Stimulated activated CD4-positive, alpha-beta T cell treated with anti-CD3 and anti-CD28 coated beads, Interleukin-12 subunit alpha, Interleukin-12 subunit beta, amount 100 ng/mL, for 4 hours (primary cell): ENCODE measurements around the gene ALX4.

Experiments
- DNase-seq: peaks from one replicate; pipeline ENCODE4 v3.0.0-alpha.2; 2020

The ALX4 gene

DNA sequence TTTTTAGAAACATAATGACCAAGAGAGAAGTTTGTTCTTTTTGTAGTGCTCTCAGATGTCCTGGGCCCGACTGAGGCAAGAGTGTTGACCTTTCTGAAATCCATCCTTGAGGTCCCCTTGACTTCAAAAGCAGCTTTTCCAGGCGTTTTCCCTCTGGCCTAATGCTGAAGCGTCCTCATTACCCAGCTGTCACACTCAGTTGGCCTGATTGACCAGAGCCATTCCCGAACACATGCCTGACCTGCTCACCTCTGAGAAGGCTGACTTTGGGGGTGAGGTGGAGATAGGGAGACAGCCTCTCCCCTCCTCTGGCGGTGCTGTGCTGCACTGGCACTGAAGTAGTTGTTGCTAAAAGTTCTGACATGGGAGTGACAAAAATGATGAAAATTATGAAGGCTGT, 66.9 kb downstream of the ALX4 start:
- no peak for DNase-seq

- DNase-seq: no peak
Measured at GRCh38 chr11:44241851-44242250, 68.1 kb downstream of the ALX4 start.

DNA sequence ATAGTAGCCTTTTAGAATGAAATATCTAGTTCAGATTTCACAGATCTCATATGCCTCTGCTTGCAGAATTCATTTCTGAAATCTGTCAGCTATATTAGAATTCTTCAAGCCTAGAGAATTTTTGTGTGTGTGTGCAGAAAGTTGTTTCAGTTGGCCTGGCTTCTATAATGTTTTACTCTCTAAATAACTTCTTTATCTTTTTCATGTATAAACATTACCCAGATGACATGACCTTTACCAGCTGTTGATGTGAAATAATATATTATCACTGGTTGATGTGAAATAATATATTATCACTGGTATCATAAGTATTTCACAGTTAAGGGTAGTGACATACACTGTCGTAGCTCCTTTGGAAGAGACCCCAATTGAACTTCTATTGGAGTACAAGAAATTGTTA, 72.8 kb downstream of the ALX4 start:
- DNase-seq: no peak

- DNase-seq: no peak
Measured at GRCh38 chr11:44236296-44236695, 73.6 kb downstream of the ALX4 start.

GRCh38 chr11:44235765-44236201, 74.2 kb downstream of the ALX4 start:
- no peak for DNase-seq

GRCh38 chr11:44229624-44230023, 80.3 kb downstream of the ALX4 start:
- no peak for DNase-seq

DNA sequence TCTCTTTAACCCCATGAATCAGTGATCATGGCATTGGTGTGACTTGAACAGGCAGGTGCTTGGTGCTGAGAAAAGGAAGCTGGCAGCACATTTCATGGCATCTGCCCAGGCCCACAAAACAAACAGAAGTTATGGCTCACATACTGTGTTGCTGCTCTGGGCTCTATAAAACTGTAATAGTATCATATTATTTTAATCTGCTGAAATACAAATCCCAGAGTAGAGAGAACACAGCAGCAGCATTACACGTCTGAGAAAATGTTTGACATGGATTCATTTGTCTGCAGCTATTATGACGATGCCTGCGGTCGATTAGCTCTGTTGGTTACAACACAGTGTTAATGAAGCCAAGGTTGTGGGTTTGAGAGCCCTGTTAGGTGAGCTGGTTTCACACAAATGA, 80.8 kb downstream of the ALX4 start:
- no peak for DNase-seq

GRCh38 chr11:44228379-44228778, 81.6 kb downstream of the ALX4 start:
- no peak for DNase-seq

- DNase-seq: no peak
Measured at GRCh38 chr11:44226945-44227344, 83.0 kb downstream of the ALX4 start.

GRCh38 chr11:44226490-44226889, 83.4 kb downstream of the ALX4 start:
- DNase-seq: no peak

DNA sequence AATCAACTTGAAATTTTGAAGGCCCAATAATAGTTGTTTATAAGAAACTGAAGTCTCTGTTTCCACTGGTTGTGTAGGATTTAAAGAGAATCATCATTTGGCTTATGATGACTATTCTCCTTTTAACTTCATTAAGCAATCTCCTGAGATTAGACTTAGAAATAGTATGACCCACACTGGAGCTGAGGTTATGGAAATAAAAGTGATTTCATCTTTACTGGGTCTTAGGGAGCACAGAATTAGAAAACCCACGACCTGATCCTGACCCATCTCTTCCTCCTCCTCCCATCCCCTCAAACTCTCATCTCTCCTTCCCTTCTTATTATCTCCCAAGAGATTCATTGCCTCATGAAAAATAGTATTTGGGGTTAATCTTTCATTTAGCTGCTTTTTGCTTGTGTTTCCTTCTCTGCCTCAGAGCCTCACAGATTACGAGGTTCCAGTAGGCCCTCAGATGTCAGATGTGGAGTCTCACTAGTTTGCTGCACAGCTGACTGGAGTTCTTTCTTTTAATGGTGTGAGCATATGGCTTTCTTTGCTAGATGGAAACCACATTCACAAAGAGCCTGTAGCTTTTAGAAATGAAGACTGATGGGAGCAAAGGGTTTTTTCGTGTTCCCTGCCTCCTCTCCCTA, 85.0 kb downstream of the ALX4 start:
- no peak for DNase-seq

GRCh38 chr11:44223238-44223637, 86.7 kb downstream of the ALX4 start:
- no peak for DNase-seq

GRCh38 chr11:44221992-44222391, 87.9 kb downstream of the ALX4 start:
- no peak for DNase-seq

DNA sequence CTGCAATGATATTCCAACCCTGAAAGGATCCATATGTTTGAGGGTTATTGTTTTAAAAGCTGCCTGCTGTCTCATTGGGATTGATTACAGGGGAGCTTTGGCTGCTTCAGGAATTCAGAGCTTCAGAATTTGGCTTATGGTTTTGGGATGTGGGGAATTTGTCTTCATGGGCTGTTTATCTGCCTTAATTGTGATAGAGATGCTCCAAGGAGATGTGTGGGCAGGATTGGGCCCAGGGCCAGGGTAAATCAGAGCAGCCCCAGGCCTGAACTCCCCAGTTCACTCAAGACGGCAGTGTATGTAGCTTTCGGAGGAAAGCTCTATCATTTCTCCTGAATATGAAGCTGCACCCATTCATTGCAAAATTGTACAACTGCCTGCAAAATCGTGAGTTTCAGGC, 88.5 kb downstream of the ALX4 start:
- no peak for DNase-seq

DNA sequence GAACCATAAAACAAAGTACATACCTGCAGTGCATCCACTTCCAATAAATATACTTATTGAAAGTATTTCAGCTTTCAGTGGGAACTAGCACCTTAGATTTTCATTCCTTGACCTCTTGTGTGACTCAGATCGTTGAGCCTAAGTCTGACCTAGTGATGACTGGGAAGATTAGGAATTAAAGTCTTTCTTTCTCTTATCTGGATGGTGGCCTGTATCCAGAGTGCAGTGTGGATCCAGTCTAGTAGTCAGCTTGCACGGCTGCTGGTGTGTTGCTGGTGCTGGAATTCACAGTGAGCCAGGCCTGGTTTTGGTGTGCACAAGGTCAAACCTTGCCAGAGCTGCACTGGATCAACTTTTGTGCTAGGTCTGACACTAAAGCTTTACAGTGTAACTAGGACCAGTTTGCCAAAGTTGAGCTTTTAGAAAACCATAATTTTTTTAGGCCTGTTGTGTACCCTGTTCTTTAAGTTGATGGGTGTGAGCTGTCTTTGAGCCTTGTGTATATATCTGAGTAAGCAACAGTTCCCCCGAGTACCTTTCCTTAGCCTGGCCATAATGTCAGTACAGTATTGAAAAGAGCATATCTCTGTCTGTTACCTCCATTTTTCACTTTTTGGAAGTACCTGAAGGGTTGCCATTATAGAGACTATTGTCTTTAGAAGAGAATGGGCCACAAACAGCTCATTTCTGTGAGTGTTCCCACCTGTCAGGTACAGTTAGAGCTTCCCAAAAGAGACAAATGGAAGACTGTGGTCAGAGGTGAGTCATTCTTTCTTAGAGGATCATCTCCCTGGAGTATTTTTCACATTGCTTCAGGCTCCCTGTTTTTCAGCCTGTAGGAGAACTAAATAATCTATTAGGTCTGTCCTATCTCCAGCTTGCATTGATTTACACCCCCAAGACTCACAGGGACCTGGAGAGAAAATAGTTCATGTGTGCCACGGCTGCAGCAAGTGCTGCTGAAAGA, 89.8 kb downstream of the ALX4 start:
- no peak for DNase-seq

- DNase-seq: no peak
Measured at GRCh38 chr11:44217432-44217831, 92.5 kb downstream of the ALX4 start.

DNA sequence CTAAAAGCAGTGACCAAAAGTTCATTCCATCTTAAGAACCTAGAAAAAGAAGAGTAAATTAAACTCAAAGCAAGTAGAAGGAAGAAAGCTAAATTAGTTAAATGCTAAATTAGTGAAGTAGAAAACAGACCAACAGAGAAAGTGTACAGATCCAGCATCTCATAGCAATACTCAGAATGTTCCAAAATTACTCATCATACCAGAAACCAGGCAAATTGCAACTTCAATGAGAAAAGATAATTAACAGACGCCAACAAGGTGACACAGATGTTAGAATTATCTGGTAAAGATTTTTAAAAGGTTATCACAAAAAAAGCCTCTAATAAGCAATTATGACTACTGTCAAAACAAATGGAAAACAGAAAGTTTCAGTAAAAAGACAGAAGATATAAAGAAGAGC, 96.8 kb downstream of the ALX4 start:
- DNase-seq: no peak

DNA sequence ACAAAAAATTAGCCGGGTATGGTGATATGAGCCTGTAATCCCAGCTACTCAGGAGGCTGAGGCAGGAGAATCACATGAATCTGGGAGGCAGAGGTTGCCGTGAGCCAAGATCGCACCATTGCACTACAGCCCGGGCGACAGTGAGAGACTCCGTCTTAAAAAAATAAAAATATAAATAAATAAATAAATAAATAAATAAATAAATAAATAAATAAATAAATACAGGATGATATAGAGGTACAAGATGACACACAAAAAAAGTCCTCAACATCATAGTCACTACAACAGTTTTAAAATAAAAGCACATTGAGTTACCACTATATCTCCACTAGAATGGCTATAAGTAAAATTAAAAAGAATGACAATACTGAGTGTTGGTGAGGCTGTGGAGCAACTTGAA, 97.8 kb downstream of the ALX4 start:
- DNase-seq: no peak
